CD14-positive monocyte (primary cell): Measurements from ENCODE around the gene CNPPD1. TPM values are rescaled to one million over a fixed set of nuclear protein-coding genes. Genes with fewer than 3 reads are reported as not detected.
A peak's percentile ranks its signal among the peaks of the same experiment; 100 is the strongest.

Experiments
- DNase-seq, 3 donors: peaks; one replicate each; pipeline ENCODE4 v3.0.0-alpha.2; 2011 to 2022
- H2AFZ ChIP-seq: 2 replicates; pipeline ENCODE4 v1.6.0; 2012; ENCODE audit warnings: mild to moderate bottlenecking, low read depth, low read length, inconsistent platforms; ENCODE audit not compliant: insufficient read depth, poor library complexity, severe bottlenecking
- H3K27ac ChIP-seq, 2 donors: 1 replicate in 1 of 2; 2 replicates in 1 of 2; pipeline ENCODE4 v1.5.1; 2012 to 2013; ENCODE audit warnings: low read length in 2 of 2, control low read depth in 1 of 2, inconsistent platforms in 1 of 2, low read depth in 1 of 2, mild to moderate bottlenecking in 1 of 2
- H3K27me3 ChIP-seq, 2 donors: one replicate each; pipeline versions ENCODE4 v1.6.0 to v1.6.1; 2011 to 2013; ENCODE audit warnings: low read length in 2 of 2; ENCODE audit not compliant: control insufficient read depth in 2 of 2, insufficient read depth in 2 of 2
- H3K36me3 ChIP-seq, 2 donors: replicated peaks in 1 of 2; 1 replicate in 1 of 2; 2 replicates in 1 of 2; pipeline versions ENCODE4 v1.5.1 to v1.6.1; 2012 to 2013; ENCODE audit warnings: low read length in 2 of 2, control low read depth in 1 of 2, inconsistent platforms in 1 of 2, mild to moderate bottlenecking in 1 of 2; ENCODE audit not compliant: insufficient read depth in 2 of 2, control insufficient read depth in 1 of 2
- H3K4me1 ChIP-seq, 2 donors: 1 replicate in 1 of 2; 2 replicates in 1 of 2; pipeline versions ENCODE4 v1.5.1 to v1.6.1; 2012 to 2013; ENCODE audit warnings: low read length in 2 of 2, control low read depth in 1 of 2, inconsistent platforms in 1 of 2, mild to moderate bottlenecking in 1 of 2, moderate library complexity in 1 of 2; ENCODE audit not compliant: insufficient read depth in 2 of 2, control insufficient read depth in 1 of 2
- H3K4me2 ChIP-seq: replicated peaks from 2 replicates; pipeline ENCODE3; 2012; ENCODE audit warnings: low read length, moderate library complexity, mild to moderate bottlenecking; ENCODE audit not compliant: poor library complexity, severe bottlenecking; ENCODE audit errors: extremely low read depth
- H3K4me3 ChIP-seq, 3 experiments: fragments of 200-600 bp in 1 of 3; sonication (generic) in 1 of 3; replicated peaks in 1 of 3; 1 replicate in 2 of 3; 2 replicates in 1 of 3; pipeline ENCODE4 v1.5.1; 2011 to 2013; ENCODE audit warnings: low read length in 3 of 3, mild to moderate bottlenecking in 3 of 3, control low read depth in 2 of 3, low read depth in 2 of 3, inconsistent platforms in 1 of 3, moderate library complexity in 1 of 3
- H3K79me2 ChIP-seq: 2 replicates; pipeline ENCODE4 v1.6.0; 2012; ENCODE audit warnings: mild to moderate bottlenecking, control low read depth, inconsistent platforms, low read length, moderate library complexity; ENCODE audit not compliant: insufficient read depth
- H3K9ac ChIP-seq: 2 replicates; pipeline ENCODE4 v1.6.0; 2017; ENCODE audit warnings: low read length, mild to moderate bottlenecking; ENCODE audit not compliant: insufficient read depth, poor library complexity, severe bottlenecking
- H3K9me3 ChIP-seq, 2 donors: replicated peaks in 1 of 2; 1 replicate in 1 of 2; 2 replicates in 1 of 2; pipeline versions ENCODE4 v1.5.1 to v1.6.1; 2012 to 2013; ENCODE audit warnings: low read length in 2 of 2, control low read depth in 1 of 2; ENCODE audit not compliant: control insufficient read depth in 1 of 2, insufficient read depth in 1 of 2
- H4K20me1 ChIP-seq: 2 replicates; pipeline ENCODE4 v1.6.0; 2012; ENCODE audit warnings: mild to moderate bottlenecking, low read length, control low read depth, moderate library complexity; ENCODE audit not compliant: insufficient read depth
- H3K27ac Mint-ChIP-seq, 7 donors: one replicate each; pipeline ENCODE4 v1.8.0; 2020; ENCODE audit warnings: mild to moderate bottlenecking in 7 of 7, mixed read lengths in 7 of 7, moderate library complexity in 6 of 7, inconsistent platforms in 2 of 7
- H3K27me3 Mint-ChIP-seq, 3 donors: one replicate each; pipeline ENCODE4 v1.8.0; 2021 to 2022; ENCODE audit warnings: low read depth in 3 of 3, mild to moderate bottlenecking in 3 of 3, mixed read lengths in 3 of 3, moderate library complexity in 3 of 3, inconsistent platforms in 1 of 3
- H3K36me3 Mint-ChIP-seq, 2 donors: one replicate each; pipeline ENCODE4 v1.8.0; 2020; ENCODE audit warnings: mixed read lengths in 2 of 2, inconsistent platforms in 1 of 2, mild to moderate bottlenecking in 1 of 2
- H3K4me1 Mint-ChIP-seq: one replicate; pipeline ENCODE4 v1.8.0; 2020; ENCODE audit warnings: mild to moderate bottlenecking, mixed read lengths
- H3K4me3 Mint-ChIP-seq, 2 donors: one replicate each; pipeline ENCODE4 v1.8.0; 2020; ENCODE audit warnings: mild to moderate bottlenecking in 2 of 2, mixed read lengths in 2 of 2, moderate library complexity in 1 of 2
- H3K9me3 Mint-ChIP-seq, 7 donors: one replicate each; pipeline ENCODE4 v1.8.0; 2020 to 2022; ENCODE audit warnings: mixed read lengths in 7 of 7, mild to moderate bottlenecking in 6 of 7, moderate library complexity in 6 of 7, inconsistent platforms in 2 of 7
- WGBS: methylation state at CpG from one replicate; pipeline ENCODE4 v1.1.5; 2013; ENCODE audit warnings: missing lambda C conversion rate; ENCODE audit not compliant: insufficient coverage; 5-methylcytosine and 5-hydroxymethylcytosine counted together
- intact Hi-C, 2 donors: fragments of 100-400 bp; cut with micrococcal nuclease; formaldehyde crosslinking; loops; one replicate each; pipeline versions ENCODE4 v1.15.0 to v1.15.1; 2023
- polyA plus RNA-seq, 3 donors: library from polyadenylated mRNA; depleted of rRNA in 1 of 3; unstranded in 2 of 3; stranded (reverse) in 1 of 3; fragments of 300-500 nt in 2 of 3; fragments of >200 nt in 1 of 3; fragmentation: Illumina TruSeq in 2 of 3; gene quantifications; 1 replicate in 2 of 3; 2 replicates in 1 of 3; pipeline ENCODE4 v1.2.3, GENCODE V29; 2012 to 2021
- TF ChIP-seq, protein P1 (sequence below): fragments of 200-600 bp; IDR thresholded peaks from one replicate; pipeline ENCODE4 v1.8.0; 2022; ENCODE audit warnings: antibody characterized with exemption, mild to moderate bottlenecking

Gene CNPPD1
- polyA plus RNA-seq, 3 donors, result 68.8 to 109 (median 71.3) TPM

DNA sequence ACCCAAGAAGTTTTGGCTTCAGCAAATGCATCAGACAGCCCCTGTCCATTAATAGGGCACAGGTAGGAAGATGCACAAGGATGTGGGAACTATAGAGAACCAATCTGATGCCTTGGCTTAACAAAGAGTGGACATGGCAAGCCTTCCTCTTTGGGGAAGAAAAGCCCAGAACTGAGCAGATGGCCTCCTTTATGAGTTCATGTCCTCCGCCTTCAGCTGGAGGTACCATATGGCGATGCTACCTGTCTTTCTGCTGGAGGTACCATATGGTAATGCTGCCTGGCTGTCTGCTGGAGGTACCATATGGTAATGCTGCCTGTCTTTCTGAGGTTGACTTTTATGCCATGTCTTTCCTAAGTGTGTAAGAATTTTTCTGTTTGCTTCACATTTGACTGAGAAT lies 7.4 kb upstream of the CNPPD1 start:
- H3K9ac ChIP-seq, result no peak overlapping the region
- H3K27me3 ChIP-seq, result no peaks in the 10 kb centered on the region
- H3K36me3 ChIP-seq, result peaks cover 51 to 71% of the 10 kb centered on the region in 2 donors
- H3K36me3 Mint-ChIP-seq, result peaks cover 56 to 69% of the 10 kb centered on the region in 2 donors
- H3K27me3 Mint-ChIP-seq, result peaks cover 0 to 3% (median 0%) of the 10 kb centered on the region in 3 donors
- H3K79me2 ChIP-seq, result peaks cover 21% of the 10 kb centered on the region
- H3K4me1 Mint-ChIP-seq, result peaks cover 37% of the 10 kb centered on the region
- no peak for DNase-seq
- H3K27ac Mint-ChIP-seq, result peak overlapping the region in 1 of 7 donors; percentile 2
- H4K20me1 ChIP-seq, result peaks cover 51% of the 10 kb centered on the region
- no peaks in the 10 kb centered on the region for H3K9me3 ChIP-seq
- H3K4me3 Mint-ChIP-seq, result no peak overlapping the region
- intact Hi-C loops, result no loop called here
- H3K4me2 ChIP-seq, result no peak overlapping the region
- H2AFZ ChIP-seq, result no peak overlapping the region
- peaks cover 23 to 36% of the 10 kb centered on the region in 2 donors for H3K4me1 ChIP-seq
- 100% methylated on average over 2 of the region's 2 CpGs for WGBS
- no peak overlapping the region for H3K4me3 ChIP-seq
- H3K27ac ChIP-seq, result no peak overlapping the region
- TF ChIP-seq, protein P1, sequence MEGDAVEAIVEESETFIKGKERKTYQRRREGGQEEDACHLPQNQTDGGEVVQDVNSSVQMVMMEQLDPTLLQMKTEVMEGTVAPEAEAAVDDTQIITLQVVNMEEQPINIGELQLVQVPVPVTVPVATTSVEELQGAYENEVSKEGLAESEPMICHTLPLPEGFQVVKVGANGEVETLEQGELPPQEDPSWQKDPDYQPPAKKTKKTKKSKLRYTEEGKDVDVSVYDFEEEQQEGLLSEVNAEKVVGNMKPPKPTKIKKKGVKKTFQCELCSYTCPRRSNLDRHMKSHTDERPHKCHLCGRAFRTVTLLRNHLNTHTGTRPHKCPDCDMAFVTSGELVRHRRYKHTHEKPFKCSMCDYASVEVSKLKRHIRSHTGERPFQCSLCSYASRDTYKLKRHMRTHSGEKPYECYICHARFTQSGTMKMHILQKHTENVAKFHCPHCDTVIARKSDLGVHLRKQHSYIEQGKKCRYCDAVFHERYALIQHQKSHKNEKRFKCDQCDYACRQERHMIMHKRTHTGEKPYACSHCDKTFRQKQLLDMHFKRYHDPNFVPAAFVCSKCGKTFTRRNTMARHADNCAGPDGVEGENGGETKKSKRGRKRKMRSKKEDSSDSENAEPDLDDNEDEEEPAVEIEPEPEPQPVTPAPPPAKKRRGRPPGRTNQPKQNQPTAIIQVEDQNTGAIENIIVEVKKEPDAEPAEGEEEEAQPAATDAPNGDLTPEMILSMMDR, result no peak
- H3K9me3 Mint-ChIP-seq, result peaks cover 0 to 2% (median 0%) of the 10 kb centered on the region in 7 donors

DNA sequence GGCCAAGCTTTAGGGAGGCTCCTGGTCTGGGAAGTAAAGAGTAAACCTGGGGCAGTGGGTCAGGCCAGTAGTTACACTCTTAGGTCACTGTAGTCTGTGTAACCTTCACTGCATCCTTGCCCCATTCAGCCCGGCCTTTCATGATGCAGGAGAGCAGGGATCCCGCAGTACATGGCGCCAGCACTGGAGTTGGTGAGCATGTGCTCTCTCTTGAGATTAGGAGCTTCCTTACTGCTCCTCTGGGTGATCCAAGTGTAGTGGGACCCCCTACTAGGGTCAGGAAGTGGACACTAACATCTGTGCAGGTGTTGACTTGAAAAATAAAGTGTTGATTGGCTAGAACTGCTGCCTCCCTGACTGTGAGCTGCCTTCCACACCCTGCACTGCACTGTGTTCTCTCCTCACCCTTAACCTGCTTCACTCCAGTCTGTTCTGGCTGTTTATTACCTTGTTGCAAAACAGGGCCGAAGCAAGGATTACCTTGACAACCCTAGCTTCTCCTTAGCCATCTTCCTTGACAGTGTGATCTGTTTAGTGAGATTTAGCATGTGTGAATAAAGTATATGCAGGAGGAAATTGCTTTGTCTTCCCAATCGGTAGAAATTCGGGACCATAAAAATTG lies 6.5 kb upstream of the CNPPD1 start:
- peaks cover 57 to 69% of the 10 kb centered on the region in 2 donors for H3K36me3 Mint-ChIP-seq
- H3K27ac ChIP-seq, result peak overlapping the region in 1 of 2 donors; percentile 58
- peaks cover 0 to 2% (median 0%) of the 10 kb centered on the region in 7 donors for H3K9me3 Mint-ChIP-seq

More for the DNA sequence above, 6.5 kb upstream of the CNPPD1 start:
- H3K79me2 ChIP-seq, result peaks cover 30% of the 10 kb centered on the region
- no peak overlapping the region for H3K4me2 ChIP-seq
- H4K20me1 ChIP-seq, result peaks cover 57% of the 10 kb centered on the region
- H2AFZ ChIP-seq, result no peak overlapping the region
- H3K9ac ChIP-seq, result no peak overlapping the region
- peaks cover 28 to 43% of the 10 kb centered on the region in 2 donors for H3K4me1 ChIP-seq
- Mint-ChIP-seq H3K4me1 (peaks cover 42% of the 10 kb centered on the region), H3K4me3 (no peak overlapping the region), H3K27me3 (peaks cover 0 to 3% (median 0%) of the 10 kb centered on the region in 3 donors), H3K27ac (peak overlapping the region in 3 of 7 donors; percentile 20 to 67 (median 22))
- no peaks in the 10 kb centered on the region for H3K9me3 ChIP-seq
- H3K27me3 ChIP-seq, result no peaks in the 10 kb centered on the region
- DNase-seq, result no peak
- 84% methylated on average over 3 of the region's 6 CpGs for WGBS
- TF ChIP-seq, protein P1, result no peak
- intact Hi-C loops, result no loop called here
- peaks cover 51 to 72% of the 10 kb centered on the region in 2 donors for H3K36me3 ChIP-seq
- no peak overlapping the region for H3K4me3 ChIP-seq
